NB4 (cell line): ENCODE data around the gene CLRN3.

ENCODE experiments used
- POLR2A ChIP-seq: IDR thresholded peaks from 2 replicates; pipeline ENCODE4 v1.6.1; 2011; ENCODE audit warnings: mild to moderate bottlenecking; ENCODE audit not compliant: insufficient read length; ENCODE audit errors: extremely low read depth
- TF ChIP-seq, protein P1 (sequence below): IDR thresholded peaks from one replicate; pipeline ENCODE4 v1.5.1; 2012; ENCODE audit warnings: low read depth, low read length
- TF ChIP-seq, protein P2 (sequence below): IDR thresholded peaks from 2 replicates; pipeline ENCODE4 v1.6.1; 2011; ENCODE audit warnings: low read depth, low read length

DNA sequence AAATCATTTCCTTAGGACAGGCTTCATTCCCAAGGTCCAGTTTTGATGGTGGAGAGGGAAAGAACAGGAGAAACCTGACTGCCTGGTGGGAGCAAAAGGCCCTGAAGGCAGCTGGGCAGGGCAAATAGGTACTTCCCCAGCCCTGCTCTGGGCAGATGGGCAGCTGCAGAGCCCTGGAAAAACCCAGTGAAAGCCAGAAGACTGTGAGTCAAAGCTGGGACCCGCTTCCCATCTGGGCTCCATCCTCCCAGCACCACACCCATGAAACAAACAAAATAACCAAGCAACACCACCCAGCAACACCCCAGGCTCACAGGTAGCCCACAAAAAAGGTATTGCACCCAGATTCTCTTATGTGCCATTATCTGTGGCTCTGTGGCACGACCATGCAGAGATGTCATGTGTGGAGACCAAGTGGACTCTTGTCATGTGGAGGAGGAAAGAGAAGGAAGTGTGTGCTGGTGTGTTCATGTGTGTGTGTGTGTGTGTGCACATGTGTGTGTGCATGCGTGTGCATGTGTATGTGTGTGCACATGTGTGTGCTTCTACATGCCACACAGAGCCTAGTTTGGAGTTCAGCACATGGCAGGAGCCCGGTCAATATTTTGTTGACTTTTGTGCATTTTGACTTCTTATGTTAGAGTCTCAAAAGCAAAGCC lies 9.8 kb downstream of the CLRN3 start:
- TF ChIP-seq, protein P1, sequence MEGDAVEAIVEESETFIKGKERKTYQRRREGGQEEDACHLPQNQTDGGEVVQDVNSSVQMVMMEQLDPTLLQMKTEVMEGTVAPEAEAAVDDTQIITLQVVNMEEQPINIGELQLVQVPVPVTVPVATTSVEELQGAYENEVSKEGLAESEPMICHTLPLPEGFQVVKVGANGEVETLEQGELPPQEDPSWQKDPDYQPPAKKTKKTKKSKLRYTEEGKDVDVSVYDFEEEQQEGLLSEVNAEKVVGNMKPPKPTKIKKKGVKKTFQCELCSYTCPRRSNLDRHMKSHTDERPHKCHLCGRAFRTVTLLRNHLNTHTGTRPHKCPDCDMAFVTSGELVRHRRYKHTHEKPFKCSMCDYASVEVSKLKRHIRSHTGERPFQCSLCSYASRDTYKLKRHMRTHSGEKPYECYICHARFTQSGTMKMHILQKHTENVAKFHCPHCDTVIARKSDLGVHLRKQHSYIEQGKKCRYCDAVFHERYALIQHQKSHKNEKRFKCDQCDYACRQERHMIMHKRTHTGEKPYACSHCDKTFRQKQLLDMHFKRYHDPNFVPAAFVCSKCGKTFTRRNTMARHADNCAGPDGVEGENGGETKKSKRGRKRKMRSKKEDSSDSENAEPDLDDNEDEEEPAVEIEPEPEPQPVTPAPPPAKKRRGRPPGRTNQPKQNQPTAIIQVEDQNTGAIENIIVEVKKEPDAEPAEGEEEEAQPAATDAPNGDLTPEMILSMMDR: no peak
- no peak for TF ChIP-seq POLR2A
- TF ChIP-seq, protein P2, sequence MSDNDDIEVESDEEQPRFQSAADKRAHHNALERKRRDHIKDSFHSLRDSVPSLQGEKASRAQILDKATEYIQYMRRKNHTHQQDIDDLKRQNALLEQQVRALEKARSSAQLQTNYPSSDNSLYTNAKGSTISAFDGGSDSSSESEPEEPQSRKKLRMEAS: no peak
